Activated CD8-positive, alpha-beta memory T cell treated with anti-CD3 and anti-CD28 coated beads, Interleukin-2, amount 50 U/mL, for 48 hours (primary cell): ENCODE data around the gene TRIM62.

Experiments used
- DNase-seq: peaks from one replicate; pipeline ENCODE4 v3.0.0-alpha.2; 2020

The TRIM62 gene

GRCh38 chr1:33096363-33097005, 85.4 kb downstream of the TRIM62 start:
- DNase-seq: no peak
